Measurements from ENCODE around the gene KLHDC7A. TPM values are rescaled to one million over a fixed set of nuclear protein-coding genes. Genes with fewer than 3 reads are reported as not detected.

The KLHDC7A gene
- total and polyA plus RNA-seq, 2 of the 4 experiments (the other 2 are of a cell fraction): not detected

DNA sequence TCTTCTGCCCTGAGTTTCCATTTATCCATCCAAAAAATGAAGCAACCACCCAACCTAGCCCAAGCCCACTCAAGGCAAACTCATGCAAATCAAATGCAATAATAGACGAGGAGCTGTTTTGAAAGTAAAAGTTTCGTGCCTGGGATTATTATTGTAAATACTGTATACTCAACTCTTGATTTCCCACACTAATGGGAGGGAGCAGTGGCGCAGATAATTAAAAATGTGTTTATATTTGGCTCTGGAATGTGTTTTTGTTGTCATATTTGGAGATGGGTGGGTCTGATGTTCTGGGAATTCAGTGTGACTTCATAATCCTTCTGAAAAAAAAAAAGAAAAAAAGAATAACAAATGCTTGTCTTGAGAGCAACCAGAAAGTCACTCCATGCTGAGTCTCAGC, 52.5 kb downstream of the KLHDC7A start:
- Histone ChIP-seq H2BK20ac (ENCODE audit: low read depth, low read length) (no peak overlapping the region), H3K27me3 (ENCODE audit: control insufficient read depth, insufficient read depth, low read length) (no peaks in the 10 kb centered on the region), H2BK15ac (ENCODE audit: low read depth, low read length) (no peak overlapping the region), H4K8ac (ENCODE audit: low read depth in 2 of 2, low read length in 2 of 2) (no peak overlapping the region), H3K4ac (ENCODE audit: low read depth, low read length) (no peak overlapping the region), H3K36me3 (ENCODE audit: control insufficient read depth, insufficient read depth, low read length) (no peaks in the 10 kb centered on the region), H3K4me2 (ENCODE audit: low read depth, low read length) (no peak overlapping the region), H3K4me3 (ENCODE audit: insufficient read depth, low read depth, low read length) (no peak overlapping the region), H2AFZ (replicated peaks; ENCODE audit: low read length, poor library complexity) (no peak overlapping the region), H4K91ac (ENCODE audit: insufficient read depth, low read depth, low read length) (no peak overlapping the region), H3K9ac (ENCODE audit: low read depth, low read length) (no peak overlapping the region), H4K5ac (ENCODE audit: low read depth, low read length) (no peak overlapping the region), H3K4me1 (ENCODE audit: control insufficient read depth, insufficient read depth, low read length) (no peaks in the 10 kb centered on the region), H3K9me3 (ENCODE audit: control insufficient read depth, insufficient read depth, low read length) (no peaks in the 10 kb centered on the region), H2AK9ac (replicated peaks; ENCODE audit: low read depth, low read length, poor library complexity) (no peak overlapping the region), H4K20me1 (ENCODE audit: insufficient read depth, low read length) (no peaks in the 10 kb centered on the region), H2BK120ac (ENCODE audit: low read depth, low read length) (no peak overlapping the region), H3K27ac (ENCODE audit: insufficient read depth, low read length) (no peak overlapping the region), H2AK5ac (ENCODE audit: low read depth, low read length) (no peak overlapping the region), H2BK5ac (ENCODE audit: low read depth, low read length, poor library complexity, severe bottlenecking) (no peak overlapping the region), H3K9me1 (ENCODE audit: insufficient read depth, low read length) (no peaks in the 10 kb centered on the region), H3K79me1 (ENCODE audit: low read depth in 1 of 2, low read length in 2 of 2) (no peaks in the 10 kb centered on the region), H3K56ac (ENCODE audit: extremely low read depth, insufficient read depth, low read length) (no peak overlapping the region), H3K14ac (replicated peaks; ENCODE audit: low read depth, low read length) (no peak overlapping the region), H3K18ac (ENCODE audit: low read depth, low read length) (no peak overlapping the region), H3K23ac (ENCODE audit: low read depth, low read length) (no peak overlapping the region)
- in situ Hi-C loops (cut with MboI; ENCODE audit: low sequenced_read_pairs): no loop called here
- BruUV-seq (replicated peaks): no TSS peak
- dilution Hi-C loops (cut with HindIII; ENCODE audit: low sequenced_read_pairs, unreplicated experiment): no loop called here
- ATAC-seq (ENCODE audit: low read depth): no peak
- ChIA-PET POLR2A (ENCODE audit: unreplicated experiment) (no interaction called here), CTCF (no interaction called here)
- DNase-seq: no peak
- TF ChIP-seq SMC3 (IDR thresholded peaks at IDR 0.05; ENCODE audit: low read depth, low read length): no peak
- TF ChIP-seq POLR2A (IDR thresholded peaks at IDR 0.05; ENCODE audit: low read depth, low read length): no peak
- TF ChIP-seq CHD1 (IDR thresholded peaks at IDR 0.05; ENCODE audit: low read depth, low read length): no peak
- TF ChIP-seq MAZ (IDR thresholded peaks at IDR 0.05; ENCODE audit: borderline replicate concordance, low read depth, low read length): no peak
- no peak for TF ChIP-seq NFE2L2 (IDR thresholded peaks at IDR 0.05; ENCODE audit: low read depth, low read length)
- no peak for TF ChIP-seq RAD21 (IDR thresholded peaks at IDR 0.05; ENCODE audit: low read length)
- TF ChIP-seq, protein P1, sequence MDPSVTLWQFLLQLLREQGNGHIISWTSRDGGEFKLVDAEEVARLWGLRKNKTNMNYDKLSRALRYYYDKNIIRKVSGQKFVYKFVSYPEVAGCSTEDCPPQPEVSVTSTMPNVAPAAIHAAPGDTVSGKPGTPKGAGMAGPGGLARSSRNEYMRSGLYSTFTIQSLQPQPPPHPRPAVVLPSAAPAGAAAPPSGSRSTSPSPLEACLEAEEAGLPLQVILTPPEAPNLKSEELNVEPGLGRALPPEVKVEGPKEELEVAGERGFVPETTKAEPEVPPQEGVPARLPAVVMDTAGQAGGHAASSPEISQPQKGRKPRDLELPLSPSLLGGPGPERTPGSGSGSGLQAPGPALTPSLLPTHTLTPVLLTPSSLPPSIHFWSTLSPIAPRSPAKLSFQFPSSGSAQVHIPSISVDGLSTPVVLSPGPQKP (IDR thresholded peaks at IDR 0.05; ENCODE audit: borderline replicate concordance, low read depth, low read length): no peak
- TF ChIP-seq RFX5 (IDR thresholded peaks at IDR 0.05; ENCODE audit: low read depth, low read length): no peak
- TF ChIP-seq RCOR1 (IDR thresholded peaks at IDR 0.05; ENCODE audit: insufficient replicate concordance, low read length): no peak
- TF ChIP-seq, protein P2, sequence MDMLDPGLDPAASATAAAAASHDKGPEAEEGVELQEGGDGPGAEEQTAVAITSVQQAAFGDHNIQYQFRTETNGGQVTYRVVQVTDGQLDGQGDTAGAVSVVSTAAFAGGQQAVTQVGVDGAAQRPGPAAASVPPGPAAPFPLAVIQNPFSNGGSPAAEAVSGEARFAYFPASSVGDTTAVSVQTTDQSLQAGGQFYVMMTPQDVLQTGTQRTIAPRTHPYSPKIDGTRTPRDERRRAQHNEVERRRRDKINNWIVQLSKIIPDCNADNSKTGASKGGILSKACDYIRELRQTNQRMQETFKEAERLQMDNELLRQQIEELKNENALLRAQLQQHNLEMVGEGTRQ (IDR thresholded peaks at IDR 0.05; ENCODE audit: low read depth, low read length): no peak
- TF ChIP-seq MXI1 (IDR thresholded peaks at IDR 0.05; ENCODE audit: borderline replicate concordance, low read depth, low read length): no peak
- no CpG with 5 or more reads among the region's 3 CpGs for WGBS, 2 experiments (ENCODE audit: extremely low coverage in 2 of 2, insufficient read length in 1 of 2)
- intact Hi-C loops (cut with micrococcal nuclease): no loop called here

All from IMR-90 (cell line).